Mammary microvascular endothelial cell (primary cell): ENCODE results near the gene TRUB1. TPM values are rescaled to one million over a fixed set of nuclear protein-coding genes. Genes with fewer than 3 reads are reported as not detected.

Source experiments
- total RNA-seq: library from RNA; depleted of rRNA; stranded (reverse); fragments of >200 nt; gene quantifications from 2 replicates; pipeline ENCODE4 v1.2.3, GENCODE V29; 2015

Gene TRUB1
- 20.0 and 21.2 TPM in 2 replicates for total RNA-seq

GRCh38 chr10:114937962-114938855 lies at the start of gene TRUB1:
TRUB1 (plus strand) TSS chr10:114938195; CDS start chr10:114938254, 59 bp downstream.

Other genes starting within 250 kb of the TRUB1 start
- gene FHIP2A, start 116.4 kb upstream of the TRUB1 start, total RNA-seq = 13.3 and 13.4 TPM in 2 replicates
- not detected in 2 replicates for gene ATRNL1, start 155.2 kb downstream of the TRUB1 start, total RNA-seq